ENCODE data around the gene C10orf88. TPM values are rescaled to one million over a fixed set of nuclear protein-coding genes. Genes with fewer than 3 reads are reported as not detected.

The C10orf88 gene
- total and polyA plus RNA-seq, 9 of the 15 experiments (the other 6 are each of a cell fraction or from before 2014, with no cell fraction given), result 2.5 to 9.6 (median 7.5) TPM

- TF ChIP-seq, protein P1, sequence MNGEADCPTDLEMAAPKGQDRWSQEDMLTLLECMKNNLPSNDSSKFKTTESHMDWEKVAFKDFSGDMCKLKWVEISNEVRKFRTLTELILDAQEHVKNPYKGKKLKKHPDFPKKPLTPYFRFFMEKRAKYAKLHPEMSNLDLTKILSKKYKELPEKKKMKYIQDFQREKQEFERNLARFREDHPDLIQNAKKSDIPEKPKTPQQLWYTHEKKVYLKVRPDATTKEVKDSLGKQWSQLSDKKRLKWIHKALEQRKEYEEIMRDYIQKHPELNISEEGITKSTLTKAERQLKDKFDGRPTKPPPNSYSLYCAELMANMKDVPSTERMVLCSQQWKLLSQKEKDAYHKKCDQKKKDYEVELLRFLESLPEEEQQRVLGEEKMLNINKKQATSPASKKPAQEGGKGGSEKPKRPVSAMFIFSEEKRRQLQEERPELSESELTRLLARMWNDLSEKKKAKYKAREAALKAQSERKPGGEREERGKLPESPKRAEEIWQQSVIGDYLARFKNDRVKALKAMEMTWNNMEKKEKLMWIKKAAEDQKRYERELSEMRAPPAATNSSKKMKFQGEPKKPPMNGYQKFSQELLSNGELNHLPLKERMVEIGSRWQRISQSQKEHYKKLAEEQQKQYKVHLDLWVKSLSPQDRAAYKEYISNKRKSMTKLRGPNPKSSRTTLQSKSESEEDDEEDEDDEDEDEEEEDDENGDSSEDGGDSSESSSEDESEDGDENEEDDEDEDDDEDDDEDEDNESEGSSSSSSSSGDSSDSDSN (IDR thresholded peaks at IDR 0.05; ENCODE audit: borderline replicate concordance in 1 of 2, low read depth in 2 of 2, low read length in 2 of 2), result peak; percentile 51 to 57; a peak in 1 of 4 replicates
- TF ChIP-seq OTX1 (CRISPR knock-in tag; IDR thresholded peaks at IDR 0.05) (no peak), L3MBTL2 (IDR thresholded peaks at IDR 0.05) (peak; percentile 100), ZSCAN29 (IDR thresholded peaks at IDR 0.05) (peak; percentile 89), DDX20 (tag; IDR thresholded peaks at IDR 0.05; ENCODE audit: low read depth) (no peak), ZBTB17 (CRISPR knock-in tag; IDR thresholded peaks at IDR 0.05) (0 out of 2 replicates have a peak, but pooled peaks have one; percentile 42), HNRNPL (IDR thresholded peaks at IDR 0.05; ENCODE audit: low read depth, low read length) (no peak), ZKSCAN1 (IDR thresholded peaks at IDR 0.05; ENCODE audit: low read depth, low read length) (0 out of 2 replicates have a peak, but pooled peaks have one; percentile 49), ZNF511 (CRISPR knock-in tag; IDR thresholded peaks at IDR 0.05) (0 out of 2 replicates have a peak, but pooled peaks have one; percentile 53), MAX (CRISPR knock-in tag; IDR thresholded peaks at IDR 0.05) (peak; percentile 99), BRCA1 (IDR thresholded peaks at IDR 0.05) (no peak), BRCA1 (CRISPR knock-in tag; IDR thresholded peaks at IDR 0.05) (no peak), VEZF1 (CRISPR knock-in tag; IDR thresholded peaks at IDR 0.05) (peak; percentile 71), SAFB (IDR thresholded peaks at IDR 0.05; ENCODE audit: borderline replicate concordance, low read depth, low read length) (no peak), CREB3L1 (IDR thresholded peaks at IDR 0.05; ENCODE audit: borderline replicate concordance, low read depth) (peak; percentile 85; the same call in 1 of the 2 replicates), ATF7 (IDR thresholded peaks at IDR 0.05) (peak; percentile 55)
- TF ChIP-seq, protein P2, sequence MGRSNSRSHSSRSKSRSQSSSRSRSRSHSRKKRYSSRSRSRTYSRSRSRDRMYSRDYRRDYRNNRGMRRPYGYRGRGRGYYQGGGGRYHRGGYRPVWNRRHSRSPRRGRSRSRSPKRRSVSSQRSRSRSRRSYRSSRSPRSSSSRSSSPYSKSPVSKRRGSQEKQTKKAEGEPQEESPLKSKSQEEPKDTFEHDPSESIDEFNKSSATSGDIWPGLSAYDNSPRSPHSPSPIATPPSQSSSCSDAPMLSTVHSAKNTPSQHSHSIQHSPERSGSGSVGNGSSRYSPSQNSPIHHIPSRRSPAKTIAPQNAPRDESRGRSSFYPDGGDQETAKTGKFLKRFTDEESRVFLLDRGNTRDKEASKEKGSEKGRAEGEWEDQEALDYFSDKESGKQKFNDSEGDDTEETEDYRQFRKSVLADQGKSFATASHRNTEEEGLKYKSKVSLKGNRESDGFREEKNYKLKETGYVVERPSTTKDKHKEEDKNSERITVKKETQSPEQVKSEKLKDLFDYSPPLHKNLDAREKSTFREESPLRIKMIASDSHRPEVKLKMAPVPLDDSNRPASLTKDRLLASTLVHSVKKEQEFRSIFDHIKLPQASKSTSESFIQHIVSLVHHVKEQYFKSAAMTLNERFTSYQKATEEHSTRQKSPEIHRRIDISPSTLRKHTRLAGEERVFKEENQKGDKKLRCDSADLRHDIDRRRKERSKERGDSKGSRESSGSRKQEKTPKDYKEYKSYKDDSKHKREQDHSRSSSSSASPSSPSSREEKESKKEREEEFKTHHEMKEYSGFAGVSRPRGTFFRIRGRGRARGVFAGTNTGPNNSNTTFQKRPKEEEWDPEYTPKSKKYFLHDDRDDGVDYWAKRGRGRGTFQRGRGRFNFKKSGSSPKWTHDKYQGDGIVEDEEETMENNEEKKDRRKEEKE (IDR thresholded peaks at IDR 0.05; ENCODE audit: borderline replicate concordance in 1 of 2, control insufficient read depth in 1 of 2, low read depth in 2 of 2, low read length in 1 of 2), result peak in 1 of 2 experiments; percentile 61; a peak in 1 of 4 replicates
These were observed at the start of gene C10orf88 (continued) for GRCh38 chr10:122953902-122954730.
